AG10803 (cell line): Measurements from ENCODE around the gene RERE.
"Not testable (repeated sequence)": the region's sequence is repeated elsewhere in the genome, so short reads cannot be mapped to it uniquely, and the experiment has no call there.

Source experiments
- DNase-seq: peaks from one replicate; pipeline ENCODE4 v3.0.0; 2010; ENCODE audit warnings: low read depth
- H3K4me3 ChIP-seq: 2 replicates; pipeline ENCODE4 v1.5.1; 2011; ENCODE audit warnings: mild to moderate bottlenecking, low read length, control low read depth
- TF ChIP-seq, protein P1 (sequence below): conservative IDR thresholded peaks from 2 replicates; pipeline ENCODE4 v1.5.1; 2011; ENCODE audit warnings: mild to moderate bottlenecking, low read length, control low read depth, inconsistent platforms

The RERE gene

DNA sequence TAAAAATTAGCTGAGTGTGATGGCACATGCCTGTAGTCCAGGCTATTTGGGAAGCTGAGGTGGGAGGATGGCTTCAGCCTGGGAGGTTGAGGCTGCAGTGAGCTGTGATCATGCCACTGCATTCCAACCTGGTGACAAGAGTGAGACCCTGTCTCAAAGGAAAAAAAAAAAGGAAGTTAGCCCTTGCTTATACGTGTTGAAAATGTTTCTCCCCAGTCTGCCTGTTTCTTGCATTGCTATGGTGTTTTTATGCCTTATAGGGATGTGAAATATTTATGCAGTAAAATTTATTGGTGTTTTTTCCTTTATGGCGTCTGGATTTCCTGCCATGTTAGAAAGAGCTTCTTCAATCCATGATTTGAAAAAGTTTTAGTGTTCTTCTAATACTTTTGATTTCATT, 3.6 kb upstream of the RERE start:
- TF ChIP-seq, protein P1, sequence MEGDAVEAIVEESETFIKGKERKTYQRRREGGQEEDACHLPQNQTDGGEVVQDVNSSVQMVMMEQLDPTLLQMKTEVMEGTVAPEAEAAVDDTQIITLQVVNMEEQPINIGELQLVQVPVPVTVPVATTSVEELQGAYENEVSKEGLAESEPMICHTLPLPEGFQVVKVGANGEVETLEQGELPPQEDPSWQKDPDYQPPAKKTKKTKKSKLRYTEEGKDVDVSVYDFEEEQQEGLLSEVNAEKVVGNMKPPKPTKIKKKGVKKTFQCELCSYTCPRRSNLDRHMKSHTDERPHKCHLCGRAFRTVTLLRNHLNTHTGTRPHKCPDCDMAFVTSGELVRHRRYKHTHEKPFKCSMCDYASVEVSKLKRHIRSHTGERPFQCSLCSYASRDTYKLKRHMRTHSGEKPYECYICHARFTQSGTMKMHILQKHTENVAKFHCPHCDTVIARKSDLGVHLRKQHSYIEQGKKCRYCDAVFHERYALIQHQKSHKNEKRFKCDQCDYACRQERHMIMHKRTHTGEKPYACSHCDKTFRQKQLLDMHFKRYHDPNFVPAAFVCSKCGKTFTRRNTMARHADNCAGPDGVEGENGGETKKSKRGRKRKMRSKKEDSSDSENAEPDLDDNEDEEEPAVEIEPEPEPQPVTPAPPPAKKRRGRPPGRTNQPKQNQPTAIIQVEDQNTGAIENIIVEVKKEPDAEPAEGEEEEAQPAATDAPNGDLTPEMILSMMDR, result no peak
- no peak for DNase-seq
- H3K4me3 ChIP-seq, result no peak overlapping the region

DNA sequence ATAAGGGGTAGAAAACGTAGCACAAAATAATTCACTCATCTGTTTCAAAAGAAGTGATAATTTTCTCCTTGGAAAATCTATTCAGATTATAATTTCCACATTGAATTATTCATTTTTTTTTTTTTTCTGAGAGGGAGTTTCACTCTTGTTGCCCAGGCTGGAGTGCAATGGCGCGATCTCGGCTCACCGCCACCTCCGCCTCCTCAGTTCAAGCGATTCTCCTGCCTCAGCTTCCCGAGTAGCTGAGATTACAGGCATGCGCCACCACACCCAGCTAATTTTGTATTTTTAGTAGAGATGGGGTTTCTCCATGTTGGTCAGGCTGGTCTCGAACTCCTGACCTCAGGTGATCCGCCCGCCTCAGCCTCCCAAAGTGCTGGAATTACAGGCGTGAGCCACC, 1.3 kb upstream of the RERE start:
- not testable (repeated sequence) for DNase-seq, H3K4me3 ChIP-seq

DNA sequence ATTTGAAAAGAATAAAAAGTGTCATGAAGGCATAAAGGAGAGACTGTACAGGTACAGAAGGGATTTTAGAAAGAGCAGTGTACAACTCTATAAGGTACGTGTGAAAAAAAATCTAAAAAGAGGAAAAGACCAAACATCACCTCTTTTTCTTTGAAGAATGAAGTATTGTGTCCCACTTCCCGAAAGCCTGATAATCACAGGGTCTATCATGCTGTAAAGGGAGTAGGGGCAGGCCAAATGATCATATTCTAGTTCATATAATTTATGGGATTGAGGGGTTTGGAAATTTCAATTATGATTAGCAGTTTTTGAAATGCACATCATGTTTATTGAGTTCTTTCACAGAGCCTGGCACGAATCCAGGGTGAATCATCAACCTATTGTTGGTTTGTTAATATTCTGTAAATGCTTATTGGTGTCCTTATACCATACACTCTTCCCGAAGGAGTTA, 910 bp upstream of the RERE start:
- peak; percentile 73 for DNase-seq
- peak overlapping the region; percentile 65 for H3K4me3 ChIP-seq
- TF ChIP-seq, protein P1, result no peak

DNA sequence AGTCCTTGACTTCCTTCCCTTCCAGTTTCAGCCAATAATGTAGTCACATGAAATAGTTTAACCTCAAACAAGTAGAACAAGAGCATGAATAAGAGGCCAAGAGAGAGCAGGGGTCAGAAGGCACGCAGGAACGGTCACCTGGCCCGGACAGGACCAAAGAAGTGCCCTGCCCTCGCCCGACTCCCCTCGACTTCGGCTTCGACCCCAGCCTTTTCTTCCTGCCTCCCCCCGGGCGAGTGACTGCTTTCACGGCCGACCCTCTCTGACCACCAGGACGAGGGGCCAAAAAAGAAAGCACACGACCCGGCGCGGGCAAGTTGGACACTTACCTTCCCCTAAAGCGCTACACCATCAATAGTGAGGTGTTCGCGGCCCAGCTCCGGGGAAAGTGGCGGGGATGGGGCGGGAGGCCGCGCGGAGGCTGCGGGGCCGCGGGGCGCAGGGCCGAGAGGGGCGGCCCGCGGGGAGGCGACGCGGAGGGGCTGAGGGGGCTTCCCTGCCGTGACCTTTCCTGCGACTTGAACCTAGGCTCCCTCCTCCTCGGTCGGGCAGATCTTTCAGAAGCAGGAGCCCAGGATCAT, 519 bp downstream of the RERE start:
- H3K4me3 ChIP-seq, result peak overlapping the region; percentile 88
- DNase-seq, result peak; percentile 44
- TF ChIP-seq, protein P1, result no peak

DNA sequence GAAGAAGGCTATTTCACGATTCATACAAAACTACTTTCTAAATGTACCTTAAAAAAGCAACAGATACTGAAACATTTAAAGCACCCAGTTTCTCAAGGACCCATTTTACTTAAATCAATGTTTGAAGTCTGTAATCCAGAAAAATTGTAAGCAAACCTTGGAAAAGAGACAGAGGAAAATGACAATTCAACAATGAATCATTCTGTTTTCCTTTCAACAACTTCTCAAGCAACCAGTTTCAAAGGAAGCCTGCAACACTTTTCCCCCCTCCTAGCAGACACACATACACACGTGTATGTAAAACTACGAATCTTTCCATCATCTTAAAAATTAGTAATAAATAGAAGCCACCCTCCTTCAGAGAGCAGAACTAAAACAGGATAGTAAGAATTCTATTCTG, 1.2 kb downstream of the RERE start:
- H3K4me3 ChIP-seq, result peak overlapping the region; percentile 88
- peak; percentile 38 for DNase-seq
- TF ChIP-seq, protein P1, result no peak

DNA sequence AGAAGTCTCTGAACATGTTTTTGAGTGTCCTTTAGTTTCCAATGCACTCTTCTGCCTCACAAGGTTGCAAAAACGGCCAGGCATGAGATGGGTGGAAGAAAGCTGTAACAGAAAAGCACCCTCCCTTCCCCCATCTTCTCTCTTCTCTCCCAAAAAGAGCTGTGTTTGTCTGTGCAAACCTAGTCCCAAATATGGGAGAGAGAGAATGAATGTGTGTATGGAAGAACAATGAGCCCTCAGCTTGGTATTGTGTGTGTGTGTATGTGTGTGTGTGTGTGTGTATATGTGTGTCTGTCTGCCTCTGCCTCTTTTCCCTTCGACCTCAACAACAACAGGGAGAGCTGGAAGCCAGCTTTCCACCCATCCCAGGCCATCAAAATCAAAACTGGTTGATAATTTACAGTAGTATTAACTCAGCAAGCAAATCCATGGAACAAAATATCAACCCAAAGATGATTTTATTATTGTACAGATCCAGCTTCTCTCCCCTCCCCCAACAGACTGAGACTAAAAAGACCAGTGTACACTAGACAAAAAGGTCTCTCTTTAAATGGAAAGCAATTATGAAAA, 1.8 kb downstream of the RERE start:
- peak overlapping the region; percentile 88 for H3K4me3 ChIP-seq
- DNase-seq, result peak; percentile 42
- TF ChIP-seq, protein P1, result no peak

DNA sequence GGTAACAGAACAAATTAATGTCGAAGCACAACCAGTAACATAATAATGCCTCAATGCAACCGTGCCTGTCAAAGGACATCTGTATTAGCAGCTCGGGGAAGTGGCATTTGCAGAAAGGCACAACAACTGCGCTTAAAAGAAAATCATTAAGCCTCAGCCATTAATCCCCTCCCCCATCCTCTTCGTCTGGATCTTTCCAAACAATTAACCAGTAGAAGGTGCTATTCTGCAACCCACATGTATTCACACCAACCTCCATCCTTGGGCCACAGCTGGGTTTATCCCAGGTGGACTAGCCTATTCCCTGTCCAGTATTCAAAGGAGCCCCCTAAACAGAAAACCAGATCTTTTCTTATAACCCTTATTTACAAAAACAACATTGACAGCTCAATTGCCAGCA, 2.6 kb downstream of the RERE start:
- DNase-seq, result no peak
- TF ChIP-seq, protein P1, result no peak
- no peak overlapping the region for H3K4me3 ChIP-seq
